B cell (primary cell): ENCODE measurements around the gene THAP2.

Source experiments
- EZH2 ChIP-seq: IDR thresholded peaks from 2 replicates; pipeline ENCODE4 v1.6.1; 2012; ENCODE audit warnings: borderline replicate concordance, low read depth, mild to moderate bottlenecking, moderate library complexity, low read length; ENCODE audit not compliant: insufficient read depth, poor library complexity, severe bottlenecking
- TF ChIP-seq, protein P1 (sequence below): fragments of 200-600 bp; IDR thresholded peaks from one replicate; pipeline ENCODE4 v1.8.0; 2022; ENCODE audit warnings: antibody characterized with exemption, mild to moderate bottlenecking

DNA sequence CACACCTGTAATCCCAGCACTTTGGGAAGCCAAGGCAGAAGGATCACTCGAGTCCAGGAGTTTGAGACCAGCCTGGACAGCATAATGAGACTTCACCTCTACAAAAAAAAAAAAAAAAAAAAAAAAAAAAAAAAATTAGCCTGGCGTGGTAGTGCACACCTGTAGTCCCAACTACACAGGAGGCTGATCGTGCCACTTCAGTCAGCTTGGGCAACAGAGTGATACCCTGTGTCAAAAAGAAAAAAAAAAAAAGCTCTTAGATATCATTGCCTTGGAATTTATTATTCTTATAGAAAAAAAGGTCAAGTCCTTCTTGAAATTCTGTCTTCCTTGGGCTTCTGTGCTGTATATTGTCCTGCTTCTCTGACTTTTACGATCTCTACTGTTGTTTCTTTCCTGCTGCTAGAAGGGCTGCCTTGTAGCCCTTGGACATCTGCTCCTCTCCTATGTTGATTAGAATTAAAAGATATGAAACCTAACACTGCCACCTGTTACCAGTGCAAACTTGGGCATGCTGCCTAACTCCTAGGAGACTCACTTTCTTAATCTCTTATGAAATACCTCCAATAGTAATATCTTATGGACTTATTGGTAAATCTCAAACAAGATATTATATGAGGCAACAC, 27.5 kb downstream of the THAP2 start:
- TF ChIP-seq, protein P1, sequence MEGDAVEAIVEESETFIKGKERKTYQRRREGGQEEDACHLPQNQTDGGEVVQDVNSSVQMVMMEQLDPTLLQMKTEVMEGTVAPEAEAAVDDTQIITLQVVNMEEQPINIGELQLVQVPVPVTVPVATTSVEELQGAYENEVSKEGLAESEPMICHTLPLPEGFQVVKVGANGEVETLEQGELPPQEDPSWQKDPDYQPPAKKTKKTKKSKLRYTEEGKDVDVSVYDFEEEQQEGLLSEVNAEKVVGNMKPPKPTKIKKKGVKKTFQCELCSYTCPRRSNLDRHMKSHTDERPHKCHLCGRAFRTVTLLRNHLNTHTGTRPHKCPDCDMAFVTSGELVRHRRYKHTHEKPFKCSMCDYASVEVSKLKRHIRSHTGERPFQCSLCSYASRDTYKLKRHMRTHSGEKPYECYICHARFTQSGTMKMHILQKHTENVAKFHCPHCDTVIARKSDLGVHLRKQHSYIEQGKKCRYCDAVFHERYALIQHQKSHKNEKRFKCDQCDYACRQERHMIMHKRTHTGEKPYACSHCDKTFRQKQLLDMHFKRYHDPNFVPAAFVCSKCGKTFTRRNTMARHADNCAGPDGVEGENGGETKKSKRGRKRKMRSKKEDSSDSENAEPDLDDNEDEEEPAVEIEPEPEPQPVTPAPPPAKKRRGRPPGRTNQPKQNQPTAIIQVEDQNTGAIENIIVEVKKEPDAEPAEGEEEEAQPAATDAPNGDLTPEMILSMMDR: no peak
- no peak for TF ChIP-seq EZH2
